ENCODE measurements around the gene PIAS2.

The PIAS2 gene

GRCh38 chr18:46756559-46757201 is 160.6 kb downstream of the PIAS2 start, which contains the start of gene ST8SIA5:
Gene ST8SIA5, minus strand, starts transcription at chr18:46757053. Its CDS starts 545 bp downstream, at chr18:46756508.
- DNase-seq = no peak

- DNase-seq = no peak
Measured at GRCh38 chr18:46756025-46756558, 161.2 kb downstream of the PIAS2 start.

GRCh38 chr18:46755315-46756024 is 161.8 kb downstream of the PIAS2 start:
- no peak for DNase-seq

GRCh38 chr18:46754661-46755292 is 162.5 kb downstream of the PIAS2 start:
- DNase-seq = no peak

- DNase-seq = no peak
Measured at GRCh38 chr18:46754188-46754587, 163.1 kb downstream of the PIAS2 start.

Measured in NCI-H187 (cell line).